Measurements from ENCODE around the gene KIF5C.

KIF5C gene

GRCh38 chr2:148888003-148888501 lies 13.0 kb downstream of the KIF5C start:
- DNase-seq, result peak in 1 of 2 experiments; percentile 39

- DNase-seq, result no peak
Measured at GRCh38 chr2:148888986-148889385, 14.0 kb downstream of the KIF5C start.

GRCh38 chr2:148893906-148894305 lies 18.9 kb downstream of the KIF5C start:
- DNase-seq, result no peak

- no peak for DNase-seq
Measured at GRCh38 chr2:148896136-148896535, 21.1 kb downstream of the KIF5C start.

GRCh38 chr2:148899638-148900318 lies 24.8 kb downstream of the KIF5C start:
- no peak for DNase-seq

GRCh38 chr2:148900350-148900837 lies 25.4 kb downstream of the KIF5C start:
- DNase-seq, result no peak

GRCh38 chr2:148901142-148901541 lies 26.1 kb downstream of the KIF5C start:
- no peak for DNase-seq

- no peak for DNase-seq
Measured at GRCh38 chr2:148902798-148903197, 27.8 kb downstream of the KIF5C start.

GRCh38 chr2:148903294-148903693 lies 28.3 kb downstream of the KIF5C start:
- no peak for DNase-seq

- DNase-seq, result no peak
Measured at GRCh38 chr2:148903979-148904378, 29.0 kb downstream of the KIF5C start.

- no peak for DNase-seq
Measured at GRCh38 chr2:148906124-148906523, 31.1 kb downstream of the KIF5C start.

- no peak for DNase-seq
Measured at GRCh38 chr2:148907085-148907785, 32.2 kb downstream of the KIF5C start.

- DNase-seq, result peak in 1 of 2 experiments; percentile 43
Measured at GRCh38 chr2:148909114-148909513, 34.1 kb downstream of the KIF5C start.

- DNase-seq, result no peak
Measured at GRCh38 chr2:148913061-148913460, 38.0 kb downstream of the KIF5C start.

GRCh38 chr2:148913492-148913891 lies 38.5 kb downstream of the KIF5C start:
- no peak for DNase-seq

GRCh38 chr2:148914463-148914862 lies 39.4 kb downstream of the KIF5C start:
- no peak for DNase-seq

GRCh38 chr2:148917431-148917830 lies 42.4 kb downstream of the KIF5C start:
- DNase-seq, result no peak

GRCh38 chr2:148918554-148918953 lies 43.5 kb downstream of the KIF5C start:
- no peak for DNase-seq

- no peak for DNase-seq
Measured at GRCh38 chr2:148920559-148920958, 45.5 kb downstream of the KIF5C start.

GRCh38 chr2:148922062-148922461 lies 47.0 kb downstream of the KIF5C start:
- DNase-seq, result no peak

- no peak for DNase-seq
Measured at GRCh38 chr2:148922776-148923475, 47.9 kb downstream of the KIF5C start.

GRCh38 chr2:148924514-148925178 lies 49.6 kb downstream of the KIF5C start:
- no peak for DNase-seq

Data from SHP77 (cell line).